NCI-H128 (cell line): ENCODE results near the gene NEK7.

ENCODE experiments used
- DNase-seq: peaks from one replicate; lab custom pipeline; 2025; ENCODE audit not compliant: unreplicated experiment; lab: John Stamatoyannopoulos, UW

NEK7 gene

GRCh38 chr1:198253259-198253658 is 96.5 kb downstream of the NEK7 start:
- DNase-seq = no peak

- no peak for DNase-seq
Measured at GRCh38 chr1:198253668-198254067, 96.9 kb downstream of the NEK7 start.

- no peak for DNase-seq
Measured at GRCh38 chr1:198254521-198254920, 97.7 kb downstream of the NEK7 start.

- DNase-seq = no peak
Measured at GRCh38 chr1:198254948-198255347, 98.2 kb downstream of the NEK7 start.

GRCh38 chr1:198255784-198256183 is 99.0 kb downstream of the NEK7 start:
- DNase-seq = no peak

GRCh38 chr1:198258491-198258890 is 101.7 kb downstream of the NEK7 start:
- DNase-seq = no peak

- no peak for DNase-seq
Measured at GRCh38 chr1:198259333-198260074, 102.7 kb downstream of the NEK7 start.

GRCh38 chr1:198261886-198262285 is 105.1 kb downstream of the NEK7 start:
- DNase-seq = no peak

GRCh38 chr1:198263186-198263585 is 106.4 kb downstream of the NEK7 start:
- no peak for DNase-seq

GRCh38 chr1:198264282-198264681 is 107.5 kb downstream of the NEK7 start:
- no peak for DNase-seq

- no peak for DNase-seq
Measured at GRCh38 chr1:198265073-198265661, 108.4 kb downstream of the NEK7 start.

GRCh38 chr1:198267056-198267455 is 110.3 kb downstream of the NEK7 start:
- DNase-seq = no peak

- no peak for DNase-seq
Measured at GRCh38 chr1:198267921-198268320, 111.1 kb downstream of the NEK7 start.

GRCh38 chr1:198268784-198269645 is 112.2 kb downstream of the NEK7 start:
- no peak for DNase-seq

GRCh38 chr1:198269646-198269940 is 112.8 kb downstream of the NEK7 start:
- no peak for DNase-seq

- DNase-seq = no peak
Measured at GRCh38 chr1:198270273-198270828, 113.6 kb downstream of the NEK7 start.

- no peak for DNase-seq
Measured at GRCh38 chr1:198271467-198271866, 114.7 kb downstream of the NEK7 start.

GRCh38 chr1:198272492-198272891 is 115.7 kb downstream of the NEK7 start:
- no peak for DNase-seq

GRCh38 chr1:198273748-198274295 is 117.0 kb downstream of the NEK7 start:
- no peak for DNase-seq

GRCh38 chr1:198275597-198275996 is 118.8 kb downstream of the NEK7 start:
- no peak for DNase-seq

GRCh38 chr1:198276241-198276640 is 119.4 kb downstream of the NEK7 start:
- DNase-seq = no peak
